OCI-LY1 (cell line): Measurements from ENCODE around the gene HACE1.

Source experiments
- CTCF ChIP-seq: fragments of 200-600 bp; sonication (generic), shearing (Covaris generic); IDR thresholded peaks from 2 replicates; pipeline ENCODE4 v1.5.1; 2017; ENCODE audit warnings: mild to moderate bottlenecking, antibody characterized with exemption, low read length, moderate library complexity, mixed read lengths
- EZH2 ChIP-seq: fragments of 200-600 bp; sonication (generic), shearing (Covaris generic); IDR thresholded peaks from 2 replicates; pipeline ENCODE4 v1.8.0; 2017; ENCODE audit warnings: borderline replicate concordance, mixed run types, mild to moderate bottlenecking, antibody characterized with exemption, low read length, moderate library complexity, mixed read lengths

GRCh38 chr6:104713982-104714381 lies 145.7 kb downstream of the HACE1 start:
- TF ChIP-seq CTCF, result no peak
- TF ChIP-seq EZH2, result no peak
